Erythroblast (primary cell): ENCODE data around the gene TCF15.

Experiments used
- GATA1 ChIP-seq: IDR thresholded peaks from 2 replicates; pipeline ENCODE4 v1.6.1; 2011; ENCODE audit warnings: low read depth, mild to moderate bottlenecking, control low read depth, low read length, moderate library complexity
- POLR2A ChIP-seq: IDR thresholded peaks from 2 replicates; pipeline ENCODE4 v1.6.1; 2011; ENCODE audit warnings: mild to moderate bottlenecking, low read length

- TF ChIP-seq POLR2A (no peak), GATA1 (no peak)
Observed at GRCh38 chr20:568097-568652, 41.9 kb downstream of the TCF15 start.
